ENCODE measurements around the gene SYNM.

DNA sequence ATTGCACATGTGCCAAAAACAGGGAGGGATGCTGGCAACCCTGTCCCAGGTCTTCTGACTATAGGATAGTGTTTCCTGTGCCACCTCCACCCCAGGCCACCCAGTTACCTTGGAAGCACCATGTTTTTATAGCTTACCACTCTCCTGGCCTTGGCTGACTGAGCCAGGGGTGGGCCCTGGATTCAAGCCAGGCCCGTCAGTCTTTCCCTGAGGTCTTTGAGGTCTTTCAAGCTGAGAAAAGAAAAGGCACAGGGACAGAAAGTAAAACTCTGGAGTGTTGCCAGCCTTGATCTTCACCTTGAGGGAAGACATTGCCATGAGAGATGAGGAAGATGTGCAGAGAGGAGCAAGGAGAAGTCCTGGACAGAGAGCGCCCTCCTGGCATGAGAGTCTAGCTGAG, 46.3 kb downstream of the SYNM start:
- TF ChIP-seq POLR2AphosphoS5 (IDR thresholded peaks at IDR 0.05), result no peak
- TF ChIP-seq POLR2A (IDR thresholded peaks at IDR 0.05), result no peak
- no peak for TF ChIP-seq CTCF (IDR thresholded peaks at IDR 0.05)
- TF ChIP-seq EP300 (IDR thresholded peaks at IDR 0.05; ENCODE audit: low read depth), result no peak
